ENCODE measurements around the gene TMEM132A.

DNA sequence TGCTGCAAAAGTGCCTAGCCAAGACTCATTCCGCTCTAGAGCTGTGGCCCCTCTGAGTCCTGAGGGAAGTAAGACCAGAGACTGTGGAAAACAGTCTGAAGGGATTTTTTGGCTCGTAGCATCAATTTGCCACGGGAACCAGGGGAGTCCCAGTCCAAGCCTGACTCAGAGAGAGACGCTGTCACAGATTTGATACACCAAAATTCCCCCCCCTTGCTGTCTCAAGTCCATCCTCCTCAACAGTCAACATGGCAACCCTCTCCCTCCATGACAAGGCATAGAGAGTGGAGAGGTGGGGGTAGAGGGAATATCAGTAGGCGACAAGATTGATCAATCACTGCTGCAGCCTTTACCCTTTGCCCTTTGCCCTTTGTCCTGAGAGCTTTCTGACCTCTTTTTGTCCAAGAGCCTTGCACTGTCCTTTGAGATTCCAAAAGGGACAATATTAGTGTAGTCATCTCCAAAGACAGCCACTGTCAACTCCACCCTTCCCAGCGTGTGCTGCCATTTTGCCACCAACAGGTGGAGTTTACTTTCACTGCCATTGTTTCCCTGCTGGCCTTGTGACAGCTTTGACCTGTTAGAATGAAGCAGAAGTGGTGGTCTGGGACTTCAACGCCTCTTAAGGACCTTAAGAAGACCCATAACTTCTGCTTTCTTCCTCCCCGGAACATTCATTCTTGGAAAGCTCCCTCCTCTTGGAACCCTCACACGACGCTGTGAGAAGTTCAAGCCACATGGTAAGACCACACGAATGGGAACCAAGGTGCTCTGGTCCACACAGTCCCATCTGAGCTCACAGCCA is 20.4 kb downstream of the TMEM132A start:
- TF ChIP-seq CTCF (IDR thresholded peaks at IDR 0.05) (no peak), POLR2A (IDR thresholded peaks at IDR 0.05) (no peak), POLR2AphosphoS5 (IDR thresholded peaks at IDR 0.05) (no peak), EP300 (IDR thresholded peaks at IDR 0.05; ENCODE audit: low read depth) (no peak)

All from transverse colon (tissue), 4 donors.